ENCODE measurements around the gene ZNF212.
"Not testable (repeated sequence)": the region's sequence is repeated elsewhere in the genome, so short reads cannot be mapped to it uniquely, and the experiment has no call there.

Gene ZNF212

GRCh38 chr7:149218469-149219420 is 20.7 kb upstream of the ZNF212 start:
- no peak for DNase-seq (ENCODE audit: low spot score)

DNA sequence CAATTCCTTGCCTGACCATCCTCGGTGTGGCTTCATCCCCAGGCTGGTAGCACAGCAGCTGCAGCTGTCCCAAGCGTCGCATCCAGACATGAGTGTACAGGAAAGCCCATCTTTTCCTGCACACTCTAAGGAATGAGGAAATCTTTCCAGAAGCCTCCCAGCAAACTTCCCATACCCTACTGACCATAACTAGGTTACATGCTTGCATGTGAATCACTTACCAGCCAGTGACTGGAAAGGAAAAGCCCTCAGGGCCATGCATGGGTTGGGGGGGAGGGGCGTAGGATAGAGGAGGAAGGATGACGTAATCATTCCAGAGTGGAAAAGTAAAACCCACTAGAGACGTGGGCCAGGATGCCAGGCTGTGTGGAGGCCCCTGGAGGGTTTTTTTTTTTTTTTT is 18.9 kb upstream of the ZNF212 start:
- DNase-seq (ENCODE audit: low spot score), result peak; percentile 82

GRCh38 chr7:149223176-149223575 is 16.3 kb upstream of the ZNF212 start:
- no peak for DNase-seq (ENCODE audit: low spot score)

DNA sequence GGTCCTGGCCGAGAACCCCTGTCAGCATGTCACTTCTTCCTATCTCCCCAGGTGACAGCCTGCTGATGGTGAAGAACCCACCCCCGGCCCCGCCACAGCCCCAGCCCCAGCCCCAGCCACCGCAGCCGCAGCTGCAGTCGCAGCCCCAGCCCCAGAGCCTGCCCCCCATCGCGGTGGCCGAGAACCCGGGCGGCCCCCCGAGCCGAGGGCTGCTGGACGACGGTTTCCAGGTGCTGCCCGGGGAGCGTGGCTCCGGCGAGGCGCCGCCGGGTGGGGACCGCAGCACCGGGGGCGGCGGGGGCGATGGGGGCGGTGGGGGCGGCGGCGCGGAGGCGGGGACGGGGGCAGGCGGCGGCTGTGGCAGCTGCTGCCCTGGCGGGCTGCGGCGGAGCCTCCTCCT is 15.7 kb upstream of the ZNF212 start:
- DNase-seq (ENCODE audit: low spot score), result no peak

DNA sequence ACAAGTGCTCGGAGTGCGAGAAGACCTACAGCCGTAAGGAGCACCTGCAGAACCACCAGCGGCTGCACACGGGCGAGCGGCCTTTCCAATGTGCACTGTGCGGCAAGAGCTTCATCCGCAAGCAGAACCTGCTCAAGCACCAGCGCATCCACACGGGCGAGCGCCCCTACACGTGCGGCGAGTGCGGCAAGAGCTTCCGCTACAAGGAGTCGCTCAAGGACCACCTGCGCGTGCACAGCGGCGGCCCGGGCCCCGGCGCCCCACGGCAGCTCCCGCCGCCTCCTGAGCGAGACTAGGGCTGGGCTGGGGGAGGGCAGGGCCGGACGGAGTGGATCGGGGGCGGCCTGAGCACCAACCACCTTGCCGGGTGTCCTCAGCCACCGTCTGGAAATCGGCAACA is 15.1 kb upstream of the ZNF212 start:
- no peak for DNase-seq (ENCODE audit: low spot score)

DNA sequence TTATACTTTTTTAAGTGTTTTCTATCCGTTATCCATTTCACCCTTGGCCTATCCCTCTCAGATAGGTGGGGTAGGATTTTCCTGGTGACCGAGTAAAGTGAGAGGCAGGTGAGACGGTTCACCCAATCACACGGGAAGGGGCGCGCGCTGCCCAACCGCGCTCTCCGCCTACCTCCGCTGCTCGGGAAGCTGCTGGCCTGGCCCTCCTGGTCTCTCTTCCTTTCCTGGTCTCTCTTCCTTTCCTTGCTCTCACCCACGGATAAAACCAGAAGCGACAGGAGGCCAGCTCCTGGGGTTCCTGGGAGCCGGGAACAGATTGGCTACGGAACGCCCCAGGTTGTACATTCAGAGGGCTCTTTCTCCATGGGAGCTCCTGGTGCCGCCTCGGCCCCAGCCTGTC is 14.3 kb upstream of the ZNF212 start:
- DNase-seq (ENCODE audit: low spot score), result no peak

DNA sequence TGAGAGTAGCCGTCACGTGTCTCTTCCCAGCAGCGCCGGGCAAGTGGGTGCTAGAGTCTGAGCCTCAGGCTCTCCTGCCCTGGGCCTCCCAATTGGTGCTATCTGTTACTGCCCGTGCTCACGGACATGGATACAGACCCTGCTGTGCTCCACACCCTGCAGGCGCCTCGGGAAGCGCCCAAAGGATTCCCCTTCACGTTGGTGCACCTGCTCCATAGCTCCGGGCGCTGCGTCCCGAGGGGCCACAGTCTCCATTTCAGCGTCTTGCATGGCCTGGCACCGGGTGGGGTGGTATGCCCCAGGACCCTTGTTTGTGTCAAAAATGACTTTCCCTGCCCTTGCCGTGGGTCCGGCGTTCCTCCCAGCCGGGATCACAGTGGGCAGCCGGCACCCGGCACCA is 13.8 kb upstream of the ZNF212 start:
- DNase-seq (ENCODE audit: low spot score), result no peak

DNA sequence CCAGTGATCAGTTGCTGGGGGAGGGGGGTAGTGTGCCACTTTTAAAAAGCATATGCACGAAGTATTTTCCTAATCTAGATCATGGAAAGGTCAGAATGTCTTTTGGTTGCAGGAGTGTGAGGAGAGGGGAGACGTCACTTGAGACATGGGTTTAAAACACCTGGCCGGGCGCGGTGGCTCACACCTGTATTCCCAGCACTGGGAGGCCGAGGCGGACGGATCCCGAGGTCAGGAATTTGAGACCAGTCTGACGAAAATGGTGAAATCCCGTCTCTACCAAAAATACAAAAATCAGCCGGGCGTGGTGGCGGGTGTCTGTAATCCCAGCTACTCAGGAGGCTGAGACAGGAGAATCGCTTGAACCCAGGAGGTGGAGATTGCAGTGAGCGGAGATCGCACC is 13.1 kb upstream of the ZNF212 start:
- DNase-seq (ENCODE audit: low spot score), result not testable (repeated sequence)

DNA sequence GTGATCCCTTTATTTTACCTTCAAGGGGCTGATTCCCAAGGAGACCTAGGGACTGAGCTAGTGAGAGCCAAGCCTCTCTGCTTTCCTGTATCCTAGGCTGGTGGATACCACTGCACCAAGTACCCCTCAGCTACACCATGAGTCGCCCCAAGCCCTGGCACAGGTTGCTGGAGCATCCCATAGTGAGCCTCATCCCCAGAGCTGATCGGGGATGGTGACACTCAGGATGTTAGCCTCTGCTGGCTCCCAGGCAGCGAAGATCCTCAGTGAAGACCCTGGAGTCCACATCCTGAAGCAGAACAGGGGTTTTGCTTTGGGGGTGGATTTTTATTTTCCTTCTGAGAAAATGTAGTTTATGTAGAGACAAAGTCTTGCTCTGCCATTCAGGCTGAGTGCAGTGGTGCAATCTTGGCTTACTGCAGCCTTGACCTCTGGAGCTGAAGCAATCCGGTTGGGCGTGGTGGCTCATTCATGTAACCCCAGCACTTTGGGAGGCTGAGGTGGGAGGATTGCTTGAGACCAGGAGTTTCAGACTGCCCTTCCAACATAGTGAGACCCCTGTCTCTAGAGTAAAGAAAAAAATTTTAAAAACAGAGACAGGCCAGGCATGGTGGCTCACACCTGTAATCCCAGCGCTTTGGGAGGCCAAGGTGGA is 12.5 kb upstream of the ZNF212 start:
- DNase-seq (ENCODE audit: low spot score), result no peak

DNA sequence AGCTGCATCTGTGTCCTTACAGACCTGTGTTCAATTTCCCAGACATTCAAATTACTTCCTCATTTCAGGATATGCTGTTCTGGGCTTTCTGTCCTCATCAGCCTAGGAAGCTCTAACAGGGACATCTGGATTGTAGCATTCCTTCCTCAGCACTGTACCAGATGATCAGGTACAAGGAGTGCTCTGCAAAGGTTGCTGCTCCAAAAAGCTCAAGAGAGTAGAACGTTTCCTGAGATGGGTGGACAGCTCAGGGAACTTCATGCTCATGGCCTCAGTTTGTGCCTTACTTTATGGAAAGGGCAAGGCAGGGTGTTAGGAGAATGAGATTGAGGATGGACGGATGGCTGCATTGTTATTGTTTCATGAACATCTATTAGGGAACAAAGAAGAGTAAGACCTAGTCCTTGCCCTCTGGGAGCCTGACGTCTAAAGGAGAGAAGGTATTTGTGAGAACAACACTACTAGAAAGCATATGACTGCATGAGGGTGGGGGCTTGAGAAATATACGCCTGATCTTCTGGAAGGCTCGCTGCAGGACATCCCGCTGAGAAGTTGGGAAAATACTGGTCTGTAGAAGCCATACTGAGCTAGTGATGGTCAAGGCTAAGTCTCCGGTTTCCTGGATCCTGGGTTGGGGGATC is 10.5 kb upstream of the ZNF212 start:
- DNase-seq (ENCODE audit: low spot score), result no peak

DNA sequence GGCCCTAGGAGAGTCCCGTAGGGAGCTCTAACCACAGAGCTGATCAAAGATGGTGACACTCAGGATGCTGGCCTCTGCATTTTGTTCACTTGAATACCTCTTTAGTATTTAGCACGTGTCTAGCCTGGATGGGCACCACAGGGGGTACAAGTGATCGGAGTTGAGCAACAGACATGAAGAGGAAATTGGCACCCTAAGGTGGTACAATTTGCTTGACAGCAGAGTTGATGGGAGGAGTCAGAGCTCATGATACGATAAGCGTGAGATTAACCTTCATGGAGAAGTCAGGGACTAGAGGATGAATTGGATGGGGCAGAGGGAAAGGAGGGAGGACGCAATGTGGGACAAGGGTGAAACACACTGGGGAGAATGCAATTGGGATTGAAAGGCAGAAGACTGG is 9.9 kb upstream of the ZNF212 start:
- DNase-seq (ENCODE audit: low spot score), result no peak

DNA sequence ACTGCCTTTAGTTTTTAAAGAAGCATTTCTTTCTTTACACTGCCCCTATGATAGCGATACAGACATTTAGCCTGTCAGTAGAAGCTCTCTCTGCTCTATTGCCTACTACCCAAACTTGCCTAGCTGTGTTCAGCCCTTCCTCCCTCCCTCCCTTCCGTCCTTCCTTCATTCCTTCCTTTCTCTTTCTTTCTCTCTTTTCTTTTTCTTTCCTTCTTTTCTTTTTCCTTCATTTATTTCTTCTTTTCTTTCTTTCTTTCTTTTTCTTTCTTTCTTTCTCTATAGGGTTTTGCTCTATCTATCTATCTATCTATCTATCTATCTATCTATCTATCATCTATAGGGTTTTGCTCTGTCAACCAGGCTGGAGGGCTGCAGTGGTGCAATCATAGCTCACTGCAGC is 7.1 kb upstream of the ZNF212 start:
- DNase-seq (ENCODE audit: low spot score), result no peak

GRCh38 chr7:149233655-149234204 is 5.7 kb upstream of the ZNF212 start:
- DNase-seq (ENCODE audit: low spot score), result peak; percentile 74

- no peak for DNase-seq (ENCODE audit: low spot score)
Measured at GRCh38 chr7:149237502-149237901, 1.9 kb upstream of the ZNF212 start.

DNA sequence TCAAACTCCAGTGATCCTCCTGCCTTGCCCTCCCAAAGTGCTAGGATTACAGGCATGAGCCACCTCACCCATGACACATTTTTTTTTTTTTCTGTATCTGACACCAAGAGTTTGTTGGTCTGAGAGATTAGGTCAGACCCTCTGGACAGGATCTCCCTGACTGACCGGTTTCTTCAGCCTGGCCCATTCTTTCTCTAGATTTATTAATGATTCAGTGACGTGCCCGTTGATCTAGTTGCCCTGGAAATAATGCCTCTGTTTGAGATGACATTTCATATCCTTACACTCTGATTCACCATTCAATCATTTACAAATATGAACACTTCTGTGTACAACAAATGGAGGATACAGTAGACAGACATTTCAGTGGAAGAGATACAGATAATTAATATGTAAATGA is 1.4 kb upstream of the ZNF212 start:
- no peak for DNase-seq (ENCODE audit: low spot score)

DNA sequence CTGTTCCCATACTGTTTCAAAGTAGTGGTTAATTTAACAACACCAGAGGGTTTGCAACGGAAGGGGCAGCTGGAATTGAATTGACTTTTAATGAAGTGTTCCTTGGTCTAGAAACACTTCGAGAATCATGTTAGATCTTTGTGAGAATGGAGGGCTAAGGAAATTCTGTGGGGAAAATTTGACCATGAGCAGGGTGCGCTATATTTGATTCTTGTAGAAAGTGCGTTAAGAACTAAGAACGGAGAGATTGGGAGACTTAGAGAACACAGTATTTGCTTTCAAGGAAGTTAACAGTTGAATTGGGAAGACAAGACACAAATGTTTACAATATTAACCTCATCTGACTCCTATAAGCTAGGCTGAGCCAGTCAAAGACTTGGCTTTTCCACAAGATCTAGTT is 1.2 kb downstream of the ZNF212 start:
- DNase-seq (ENCODE audit: low spot score), result no peak

GRCh38 chr7:149241696-149242095 is 2.2 kb downstream of the ZNF212 start:
- no peak for DNase-seq (ENCODE audit: low spot score)

- no peak for DNase-seq (ENCODE audit: low spot score)
Measured at GRCh38 chr7:149245244-149245643, 5.8 kb downstream of the ZNF212 start.

DNA sequence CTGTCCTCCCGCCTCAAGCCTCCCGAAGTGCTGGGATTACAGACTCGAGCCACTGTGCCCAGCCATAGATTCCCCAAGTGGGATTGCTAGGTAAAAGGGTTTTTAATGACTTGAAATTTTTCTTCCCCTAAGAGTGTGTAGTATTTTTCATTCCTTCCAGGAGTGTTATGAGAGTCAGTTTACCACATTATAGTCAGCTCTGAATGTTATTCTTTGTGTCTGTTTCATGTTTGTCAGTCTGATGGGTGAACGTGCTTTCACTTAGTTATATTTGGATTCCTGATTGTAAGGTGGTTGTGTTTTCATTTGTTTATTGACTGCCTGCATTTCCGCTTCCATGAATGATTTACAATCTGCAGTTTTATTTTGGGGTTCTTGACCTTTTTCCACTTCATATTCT is 6.3 kb downstream of the ZNF212 start:
- DNase-seq (ENCODE audit: low spot score), result no peak

DNA sequence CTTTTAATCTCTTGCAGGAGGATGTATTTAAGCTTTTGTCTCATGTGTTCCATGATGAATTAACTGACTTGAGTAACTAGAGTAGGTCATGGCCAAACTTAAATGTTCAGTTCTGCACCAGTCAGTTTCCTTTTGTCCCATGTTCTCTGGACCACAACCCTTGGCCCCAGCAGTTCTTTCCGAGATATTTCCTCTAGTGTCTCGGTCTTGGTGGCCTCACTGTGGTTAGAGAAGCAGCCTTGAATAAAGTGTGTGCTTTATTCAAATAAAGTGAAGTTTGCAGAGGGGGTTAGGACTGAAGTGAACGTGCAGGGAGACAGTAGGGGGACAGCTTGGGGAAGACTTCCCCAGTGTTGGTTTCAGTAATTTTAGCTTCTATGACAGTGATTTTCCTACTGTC is 9.3 kb downstream of the ZNF212 start:
- DNase-seq (ENCODE audit: low spot score), result no peak

DNA sequence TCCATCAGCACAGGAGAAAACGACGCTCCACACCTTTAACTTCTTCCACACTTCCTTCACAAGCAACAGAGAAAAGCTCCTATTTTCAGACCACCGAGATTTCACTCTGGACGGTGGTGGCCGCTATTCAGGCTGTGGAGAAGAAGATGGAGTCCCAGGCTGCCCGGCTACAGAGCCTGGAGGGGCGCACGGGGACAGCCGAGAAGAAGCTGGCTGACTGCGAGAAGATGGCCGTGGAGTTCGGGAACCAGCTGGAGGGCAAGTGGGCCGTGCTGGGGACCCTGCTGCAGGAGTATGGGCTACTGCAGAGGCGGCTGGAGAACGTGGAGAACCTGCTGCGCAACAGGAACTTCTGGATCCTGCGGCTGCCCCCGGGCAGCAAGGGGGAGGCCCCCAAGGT is 10.7 kb downstream of the ZNF212 start:
- not testable (repeated sequence) for DNase-seq (ENCODE audit: low spot score)

GRCh38 chr7:149251518-149251917 is 12.1 kb downstream of the ZNF212 start:
- DNase-seq (ENCODE audit: low spot score), result not testable (repeated sequence)

- DNase-seq (ENCODE audit: low spot score), result no peak
Measured at GRCh38 chr7:149252378-149252777, 12.9 kb downstream of the ZNF212 start.
